ENCODE data around the gene SYT1. TPM values are rescaled to one million over a fixed set of nuclear protein-coding genes. Genes with fewer than 3 reads are reported as not detected.

The SYT1 gene
- total and polyA plus RNA-seq, 2 experiments from 2014 or later = 48.7 to 51.7 TPM

- ATAC-seq = no peak
- H3K9me3 Mint-ChIP-seq = no peaks in the 10 kb centered on the region
- peaks cover 18% of the 10 kb centered on the region for H3K4me1 Mint-ChIP-seq
These were observed 338.6 kb downstream of the SYT1 start for GRCh38 chr12:79203058-79203647.

More at GRCh38 chr12:79203058-79203647, 338.6 kb downstream of the SYT1 start:
- no peaks in the 10 kb centered on the region for H3K79me2 ChIP-seq (replicated peaks; ENCODE audit: insufficient read depth)
- TF ChIP-seq NANOG (IDR thresholded peaks at IDR 0.05; ENCODE audit: borderline replicate concordance) (no peak), EZH2 (IDR thresholded peaks at IDR 0.05; ENCODE audit: low read depth, unreplicated experiment) (no peak), POLR2AphosphoS5 (IDR thresholded peaks at IDR 0.05; ENCODE audit: low read depth) (no peak), JUNB (IDR thresholded peaks at IDR 0.05; ENCODE audit: unreplicated experiment) (no peak), ZNF462 (CRISPR knock-in tag; IDR thresholded peaks at IDR 0.05) (no peak), ZNF114 (CRISPR knock-in tag; IDR thresholded peaks at IDR 0.05) (no peak), EZH2phosphoT487 (IDR thresholded peaks at IDR 0.05; ENCODE audit: unreplicated experiment) (no peak), ZNF331 (CRISPR knock-in tag; IDR thresholded peaks at IDR 0.05; ENCODE audit: low read depth) (no peak), ETS1 (IDR thresholded peaks at IDR 0.05) (no peak), CREB1 (CRISPR knock-in tag; IDR thresholded peaks at IDR 0.05; ENCODE audit: low read depth) (no peak), STAT1 (IDR thresholded peaks at IDR 0.05; ENCODE audit: unreplicated experiment) (no peak)
- TF ChIP-seq, protein P1, sequence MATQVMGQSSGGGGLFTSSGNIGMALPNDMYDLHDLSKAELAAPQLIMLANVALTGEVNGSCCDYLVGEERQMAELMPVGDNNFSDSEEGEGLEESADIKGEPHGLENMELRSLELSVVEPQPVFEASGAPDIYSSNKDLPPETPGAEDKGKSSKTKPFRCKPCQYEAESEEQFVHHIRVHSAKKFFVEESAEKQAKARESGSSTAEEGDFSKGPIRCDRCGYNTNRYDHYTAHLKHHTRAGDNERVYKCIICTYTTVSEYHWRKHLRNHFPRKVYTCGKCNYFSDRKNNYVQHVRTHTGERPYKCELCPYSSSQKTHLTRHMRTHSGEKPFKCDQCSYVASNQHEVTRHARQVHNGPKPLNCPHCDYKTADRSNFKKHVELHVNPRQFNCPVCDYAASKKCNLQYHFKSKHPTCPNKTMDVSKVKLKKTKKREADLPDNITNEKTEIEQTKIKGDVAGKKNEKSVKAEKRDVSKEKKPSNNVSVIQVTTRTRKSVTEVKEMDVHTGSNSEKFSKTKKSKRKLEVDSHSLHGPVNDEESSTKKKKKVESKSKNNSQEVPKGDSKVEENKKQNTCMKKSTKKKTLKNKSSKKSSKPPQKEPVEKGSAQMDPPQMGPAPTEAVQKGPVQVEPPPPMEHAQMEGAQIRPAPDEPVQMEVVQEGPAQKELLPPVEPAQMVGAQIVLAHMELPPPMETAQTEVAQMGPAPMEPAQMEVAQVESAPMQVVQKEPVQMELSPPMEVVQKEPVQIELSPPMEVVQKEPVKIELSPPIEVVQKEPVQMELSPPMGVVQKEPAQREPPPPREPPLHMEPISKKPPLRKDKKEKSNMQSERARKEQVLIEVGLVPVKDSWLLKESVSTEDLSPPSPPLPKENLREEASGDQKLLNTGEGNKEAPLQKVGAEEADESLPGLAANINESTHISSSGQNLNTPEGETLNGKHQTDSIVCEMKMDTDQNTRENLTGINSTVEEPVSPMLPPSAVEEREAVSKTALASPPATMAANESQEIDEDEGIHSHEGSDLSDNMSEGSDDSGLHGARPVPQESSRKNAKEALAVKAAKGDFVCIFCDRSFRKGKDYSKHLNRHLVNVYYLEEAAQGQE (IDR thresholded peaks at IDR 0.05; ENCODE audit: unreplicated experiment) = no peak
- TF ChIP-seq, protein P2, sequence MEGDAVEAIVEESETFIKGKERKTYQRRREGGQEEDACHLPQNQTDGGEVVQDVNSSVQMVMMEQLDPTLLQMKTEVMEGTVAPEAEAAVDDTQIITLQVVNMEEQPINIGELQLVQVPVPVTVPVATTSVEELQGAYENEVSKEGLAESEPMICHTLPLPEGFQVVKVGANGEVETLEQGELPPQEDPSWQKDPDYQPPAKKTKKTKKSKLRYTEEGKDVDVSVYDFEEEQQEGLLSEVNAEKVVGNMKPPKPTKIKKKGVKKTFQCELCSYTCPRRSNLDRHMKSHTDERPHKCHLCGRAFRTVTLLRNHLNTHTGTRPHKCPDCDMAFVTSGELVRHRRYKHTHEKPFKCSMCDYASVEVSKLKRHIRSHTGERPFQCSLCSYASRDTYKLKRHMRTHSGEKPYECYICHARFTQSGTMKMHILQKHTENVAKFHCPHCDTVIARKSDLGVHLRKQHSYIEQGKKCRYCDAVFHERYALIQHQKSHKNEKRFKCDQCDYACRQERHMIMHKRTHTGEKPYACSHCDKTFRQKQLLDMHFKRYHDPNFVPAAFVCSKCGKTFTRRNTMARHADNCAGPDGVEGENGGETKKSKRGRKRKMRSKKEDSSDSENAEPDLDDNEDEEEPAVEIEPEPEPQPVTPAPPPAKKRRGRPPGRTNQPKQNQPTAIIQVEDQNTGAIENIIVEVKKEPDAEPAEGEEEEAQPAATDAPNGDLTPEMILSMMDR (conservative IDR thresholded peaks at IDR 0.05; ENCODE audit: low read depth in 2 of 2) = no peak
- H3K4me1 ChIP-seq (ENCODE audit: insufficient read depth) = peaks cover 8% of the 10 kb centered on the region; the same call in 1 of the 2 replicates
- DNase-seq (ENCODE audit: low spot score) = no peak
- no peaks in the 10 kb centered on the region for H4K20me1 ChIP-seq (replicated peaks; ENCODE audit: insufficient read depth)
- Mint-ChIP-seq H3K36me3 (ENCODE audit: low read depth) (no peaks in the 10 kb centered on the region), H3K4me3 (no peak overlapping the region), H3K27ac (no peak overlapping the region), H3K27me3 (ENCODE audit: insufficient read depth, low read depth, poor library complexity) (no peaks in the 10 kb centered on the region)
- H2AFZ ChIP-seq = no peak overlapping the region
- no peaks in the 10 kb centered on the region for H3K27me3 ChIP-seq (ENCODE audit: insufficient read depth)
- H3K27ac ChIP-seq (ENCODE audit: low read depth) = no peak overlapping the region
- no peak overlapping the region for H3K4me2 ChIP-seq
- no peaks in the 10 kb centered on the region for H3K36me3 ChIP-seq (ENCODE audit: insufficient read depth)
- H3K4me3 ChIP-seq = no peak overlapping the region
- H3K9me2 ChIP-seq (ENCODE audit: insufficient read depth) = no peaks in the 10 kb centered on the region
- H3F3A ChIP-seq (replicated peaks; ENCODE audit: low read depth) = no peaks in the 10 kb centered on the region
